ENCODE data around the gene PSMF1.

DNA sequence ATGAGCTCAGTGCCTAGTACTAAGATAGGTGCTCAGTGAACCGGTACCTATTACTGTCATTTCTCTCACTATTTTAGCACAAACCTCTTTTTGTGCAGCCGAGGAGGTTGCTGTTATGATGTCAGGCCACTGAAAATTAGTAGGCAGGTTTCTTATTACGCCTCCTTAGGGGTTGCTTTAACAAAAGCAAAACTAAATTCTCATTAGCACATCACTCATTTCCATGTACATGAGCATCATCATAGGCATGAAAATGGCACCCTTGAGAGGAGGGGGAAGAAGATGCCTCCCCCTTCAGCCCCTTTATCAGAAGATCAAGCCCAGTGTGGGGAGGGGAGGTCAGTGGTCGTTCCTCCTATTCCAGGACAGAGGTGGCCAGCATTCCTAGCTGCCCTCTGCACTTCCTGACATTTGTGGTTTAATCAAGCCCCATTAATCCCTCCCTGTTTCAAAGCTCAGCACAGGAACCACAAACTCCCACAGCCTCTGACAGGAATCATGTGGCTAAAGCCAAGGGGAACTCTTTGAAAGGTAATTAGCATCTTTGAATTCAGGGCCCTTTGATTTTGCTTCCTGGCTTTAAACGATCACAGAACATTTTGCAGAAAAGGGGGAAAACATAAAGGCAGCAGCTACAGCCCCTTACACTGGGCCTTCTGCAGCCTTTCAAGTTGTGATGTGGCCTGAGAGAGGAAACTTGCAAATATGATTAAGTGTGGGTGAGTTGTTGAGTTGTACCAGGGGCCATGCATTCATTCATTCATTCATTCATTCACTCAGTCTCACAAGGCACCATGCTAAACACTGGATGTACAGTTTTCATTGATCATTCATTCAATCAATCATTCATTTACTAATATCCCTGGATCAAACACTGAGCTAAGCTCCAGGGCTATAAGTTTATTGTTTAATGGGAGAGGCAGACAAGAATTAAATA is 31.9 kb upstream of the PSMF1 start:
- TF ChIP-seq EZH2 (IDR thresholded peaks at IDR 0.05; ENCODE audit: borderline replicate concordance, low read length) = no peak
- TF ChIP-seq, protein P1, sequence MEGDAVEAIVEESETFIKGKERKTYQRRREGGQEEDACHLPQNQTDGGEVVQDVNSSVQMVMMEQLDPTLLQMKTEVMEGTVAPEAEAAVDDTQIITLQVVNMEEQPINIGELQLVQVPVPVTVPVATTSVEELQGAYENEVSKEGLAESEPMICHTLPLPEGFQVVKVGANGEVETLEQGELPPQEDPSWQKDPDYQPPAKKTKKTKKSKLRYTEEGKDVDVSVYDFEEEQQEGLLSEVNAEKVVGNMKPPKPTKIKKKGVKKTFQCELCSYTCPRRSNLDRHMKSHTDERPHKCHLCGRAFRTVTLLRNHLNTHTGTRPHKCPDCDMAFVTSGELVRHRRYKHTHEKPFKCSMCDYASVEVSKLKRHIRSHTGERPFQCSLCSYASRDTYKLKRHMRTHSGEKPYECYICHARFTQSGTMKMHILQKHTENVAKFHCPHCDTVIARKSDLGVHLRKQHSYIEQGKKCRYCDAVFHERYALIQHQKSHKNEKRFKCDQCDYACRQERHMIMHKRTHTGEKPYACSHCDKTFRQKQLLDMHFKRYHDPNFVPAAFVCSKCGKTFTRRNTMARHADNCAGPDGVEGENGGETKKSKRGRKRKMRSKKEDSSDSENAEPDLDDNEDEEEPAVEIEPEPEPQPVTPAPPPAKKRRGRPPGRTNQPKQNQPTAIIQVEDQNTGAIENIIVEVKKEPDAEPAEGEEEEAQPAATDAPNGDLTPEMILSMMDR (conservative IDR thresholded peaks at IDR 0.05 in 1 of 2, IDR thresholded peaks at IDR 0.05 in 1 of 2; ENCODE audit: extremely low read depth in 1 of 2, insufficient read depth in 1 of 2, low read depth in 1 of 2, low read length in 2 of 2) = no peak
